Karpas-422 (cell line): ENCODE results near the gene PPTC7. TPM values are rescaled to one million over a fixed set of nuclear protein-coding genes. Genes with fewer than 3 reads are reported as not detected.

Source experiments
- DNase-seq: peaks from one replicate; pipeline ENCODE4 v3.0.0-alpha.2; 2015
- H2AFZ ChIP-seq: fragments of 200-600 bp; sonication (generic); 2 replicates; pipeline ENCODE4 v1.6.1; 2014; ENCODE audit warnings: antibody characterized with exemption, low read length, mixed read lengths
- H3K27ac ChIP-seq: fragments of 200-600 bp; sonication (generic); 2 replicates; pipeline ENCODE4 v1.5.1; 2014; ENCODE audit warnings: mild to moderate bottlenecking, low read length, moderate library complexity
- H3K27me3 ChIP-seq: fragments of 200-600 bp; sonication (generic); 2 replicates; pipeline ENCODE4 v1.6.1; 2014; ENCODE audit warnings: low read length, mixed read lengths
- H3K36me3 ChIP-seq: fragments of 200-600 bp; sonication (generic); 2 replicates; pipeline ENCODE4 v1.6.1; 2014; ENCODE audit warnings: low read length, mixed read lengths; ENCODE audit not compliant: insufficient read depth
- H3K4me1 ChIP-seq: fragments of 200-600 bp; sonication (generic); 2 replicates; pipeline ENCODE4 v1.6.1; 2014; ENCODE audit warnings: mild to moderate bottlenecking, low read length, mixed read lengths
- H3K4me2 ChIP-seq: fragments of 200-600 bp; sonication (generic); 2 replicates; pipeline ENCODE4 v1.6.1; 2014; ENCODE audit warnings: low read length, low read depth, mild to moderate bottlenecking; ENCODE audit not compliant: poor library complexity, severe bottlenecking
- H3K4me3 ChIP-seq: fragments of 200-600 bp; sonication (generic); 2 replicates; pipeline ENCODE4 v1.5.1; 2014; ENCODE audit warnings: mild to moderate bottlenecking, antibody characterized with exemption, low read length, mixed read lengths
- H3K79me2 ChIP-seq: fragments of 200-600 bp; sonication (generic); 2 replicates; pipeline ENCODE4 v1.6.1; 2014; ENCODE audit warnings: mild to moderate bottlenecking, low read length, mixed read lengths
- H3K9ac ChIP-seq: fragments of 200-600 bp; sonication (generic); 2 replicates; pipeline ENCODE4 v1.6.0; 2014; ENCODE audit warnings: low read length
- H3K9me2 ChIP-seq: fragments of 200-600 bp; sonication (generic), shearing (Covaris generic); replicated peaks from 2 replicates; pipeline ENCODE4 v1.6.0; 2014; ENCODE audit warnings: mild to moderate bottlenecking, low read length, moderate library complexity; ENCODE audit not compliant: insufficient read depth
- H3K9me3 ChIP-seq: fragments of 300-700, 200-600 bp; sonication (generic); 2 replicates; pipeline ENCODE4 v1.6.1; 2014; ENCODE audit warnings: low read length, mixed read lengths
- H4K20me1 ChIP-seq: fragments of 200-600 bp; sonication (generic); 2 replicates; pipeline ENCODE4 v1.6.1; 2014; ENCODE audit warnings: mild to moderate bottlenecking, antibody characterized with exemption, low read length, low read depth; ENCODE audit not compliant: insufficient read depth
- small RNA-seq: library from RNA; depleted of rRNA; stranded (forward); fragments of <200 nt; gene quantifications from one replicate; pipeline ENCODE3, GENCODE V24; 2014
- total RNA-seq: library from RNA; depleted of rRNA; stranded (reverse); fragments of >200 nt; shearing (Covaris generic); gene quantifications from 2 replicates; pipeline ENCODE4 v1.2.3, GENCODE V29; 2014; ENCODE audit warnings: low replicate concordance; rRNA removed

The PPTC7 gene
- total RNA-seq, 1 experiment from 2014 or later, result 27.4 TPM

DNA sequence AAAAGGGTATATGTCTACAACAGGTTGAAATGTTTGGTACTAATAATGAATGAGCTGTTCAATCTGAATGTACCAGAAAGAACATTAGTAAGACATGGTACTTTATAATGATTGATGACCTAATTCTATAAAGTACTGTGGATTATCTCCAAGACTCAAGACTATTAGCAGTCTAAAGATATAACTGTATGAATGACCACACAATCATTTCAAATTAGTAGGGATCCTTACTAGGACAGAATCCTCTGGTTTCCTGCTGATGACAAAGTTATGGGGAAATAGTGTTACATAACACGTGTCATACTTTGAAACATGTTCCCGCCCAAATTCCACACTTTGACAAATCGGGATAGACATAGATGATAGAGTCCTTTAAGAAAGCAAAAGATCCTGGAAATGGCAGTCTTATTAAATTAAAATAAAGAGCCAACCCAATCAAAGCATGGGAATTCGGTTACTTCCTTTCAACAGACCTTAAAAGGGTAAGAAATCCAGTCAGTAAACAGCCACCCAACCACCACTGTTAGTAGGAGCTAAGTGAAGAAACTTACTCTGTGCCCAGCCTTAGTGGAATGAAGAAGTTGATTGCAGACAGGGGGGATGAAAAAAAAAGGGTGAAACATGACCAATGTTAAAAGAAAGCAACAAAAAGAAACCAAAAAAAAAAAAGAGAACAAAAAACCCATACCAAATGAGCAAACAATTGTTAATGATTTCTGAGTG, 84.0 kb downstream of the PPTC7 start:
- peak overlapping the region; percentile 66; the same call in 1 of the 2 replicates for H3K27ac ChIP-seq
- peak overlapping the region; percentile 95; the same call in 1 of the 2 replicates for H3K4me3 ChIP-seq
- H3K4me1 ChIP-seq, result peaks cover 26% of the 10 kb centered on the region
- H3K9me2 ChIP-seq, result no peaks in the 10 kb centered on the region
- H3K9me3 ChIP-seq, result no peaks in the 10 kb centered on the region
- H3K36me3 ChIP-seq, result peaks cover 30% of the 10 kb centered on the region; the same call in 1 of the 2 replicates
- no peaks in the 10 kb centered on the region for H4K20me1 ChIP-seq
- H2AFZ ChIP-seq, result no peak overlapping the region
- DNase-seq, result no peak
- peak overlapping the region; percentile 77 for H3K4me2 ChIP-seq
- peaks cover 59% of the 10 kb centered on the region for H3K79me2 ChIP-seq
- no peaks in the 10 kb centered on the region for H3K27me3 ChIP-seq
- H3K9ac ChIP-seq, result peak overlapping the region; percentile 92

Small RNAs within 50 kb of the gene (small RNA-seq; reads per million reads assigned to genes)
- gene RF00278, result not detected
- not detected for gene RN7SL387P

Other genes starting within 250 kb of the PPTC7 start
- gene ANAPC7, start 179.6 kb downstream of the PPTC7 start, total RNA-seq, result 42.3 and 62.1 TPM in 2 replicates
- 240 and 483 TPM in 2 replicates for gene ARPC3, start 133.0 kb downstream of the PPTC7 start, total RNA-seq
- gene GPN3, start 115.1 kb downstream of the PPTC7 start, total RNA-seq, result 28.0 and 32.8 TPM in 2 replicates
- 59.9 and 62.7 TPM in 2 replicates for gene FAM216A, start 114.5 kb downstream of the PPTC7 start, total RNA-seq
- 74.6 and 103 TPM in 2 replicates for gene VPS29, start 81.2 kb downstream of the PPTC7 start, total RNA-seq
- gene RAD9B, start 81.0 kb downstream of the PPTC7 start, total RNA-seq, result 0.32 and 1.4 TPM in 2 replicates
- 31.0 and 31.3 TPM in 2 replicates for gene TCTN1, start 30.8 kb upstream of the PPTC7 start, total RNA-seq
- 5.1 and 11.5 TPM in 2 replicates for gene HVCN1, start 105.8 kb upstream of the PPTC7 start, total RNA-seq
- 128 and 248 TPM in 2 replicates for gene PPP1CC, start 159.6 kb upstream of the PPTC7 start, total RNA-seq